CD1c-positive myeloid dendritic cell (primary cell): ENCODE data around the gene ACER3.
"Not testable (repeated sequence)": the region's sequence is repeated elsewhere in the genome, so short reads cannot be mapped to it uniquely, and the experiment has no call there.

ENCODE experiments used
- DNase-seq: peaks from one replicate; pipeline ENCODE4 v3.0.0-alpha.2; 2016; ENCODE audit errors: extremely low spot score

ACER3 gene

DNA sequence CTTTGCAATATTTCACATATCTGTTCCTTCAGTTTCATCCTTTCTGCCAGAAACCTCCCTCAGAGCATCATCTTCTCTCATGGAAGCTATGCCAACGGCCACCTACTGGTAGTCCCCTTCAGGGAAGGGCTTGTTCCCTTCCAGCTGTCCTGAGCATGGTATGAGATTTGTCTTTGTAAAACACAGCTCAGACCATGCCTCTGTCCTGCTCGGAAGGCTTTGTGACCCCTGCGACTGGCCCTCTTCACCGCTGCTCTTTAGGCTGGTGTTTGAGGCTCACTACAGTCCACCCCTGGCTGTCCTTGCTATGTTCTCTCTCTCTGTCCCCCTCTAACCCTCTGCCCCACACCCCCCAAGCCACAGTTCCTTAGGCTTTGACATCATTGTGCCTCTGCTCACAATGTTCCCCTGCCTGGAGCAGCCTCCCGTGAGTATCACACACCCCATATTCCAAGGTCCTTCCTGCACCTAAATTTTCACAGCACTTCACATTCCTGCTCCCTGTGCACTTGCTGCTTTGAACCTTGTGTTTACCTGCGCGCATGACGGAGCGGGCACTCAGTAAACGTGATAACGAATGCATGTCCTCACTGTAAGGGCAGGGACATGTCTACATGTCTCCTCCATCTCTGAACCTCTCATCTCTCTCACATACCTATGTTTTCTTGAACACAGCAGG is 24.0 kb upstream of the ACER3 start:
- no peak for DNase-seq

DNA sequence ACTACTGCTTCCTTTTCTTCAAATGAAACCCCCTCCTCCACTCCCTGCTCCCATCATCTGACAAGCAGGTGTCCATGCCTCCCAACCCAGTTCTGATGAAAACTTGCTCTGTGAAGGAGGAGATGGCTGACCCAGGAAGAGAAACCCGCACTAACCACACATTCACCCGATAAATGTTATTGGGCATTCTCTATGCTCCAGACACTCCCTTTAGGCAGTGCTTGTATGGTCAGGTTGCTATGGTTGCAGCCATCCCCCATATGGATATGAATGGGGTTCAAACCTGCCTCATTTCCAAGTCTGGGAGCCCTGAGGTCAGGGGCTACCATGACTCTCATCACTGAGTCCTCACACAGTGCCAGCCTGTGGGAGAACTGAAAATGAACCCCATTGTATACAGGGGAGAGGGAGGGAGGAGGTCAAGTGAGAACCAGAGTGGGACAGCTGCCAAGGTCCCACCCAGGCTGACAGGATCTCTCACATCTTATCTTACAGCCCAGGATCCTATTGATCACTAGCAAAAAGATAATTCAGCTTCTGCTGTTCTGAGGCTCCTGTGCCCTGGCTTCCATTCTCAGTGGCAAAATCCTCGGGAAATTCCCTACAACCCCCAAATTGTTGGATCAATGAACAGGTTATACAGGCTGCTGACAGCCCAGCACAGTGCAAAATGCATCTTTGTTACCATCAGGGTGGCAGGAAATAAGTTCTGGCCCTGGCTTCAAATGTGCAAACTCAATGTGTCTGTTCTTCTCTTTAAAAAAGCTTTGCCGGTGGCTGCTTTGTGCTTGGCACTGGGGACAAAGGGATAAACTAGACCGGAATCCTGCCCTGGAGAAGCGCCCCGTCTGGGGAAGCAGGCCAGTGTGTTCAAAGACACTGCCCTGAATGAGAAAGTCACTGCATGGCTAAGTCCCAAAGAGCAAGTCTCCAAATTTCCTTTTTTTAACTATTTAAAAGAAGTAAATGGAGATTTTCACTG is 22.7 kb upstream of the ACER3 start:
- no peak for DNase-seq

GRCh38 chr11:76838678-76839068 is 22.0 kb upstream of the ACER3 start:
- DNase-seq, result no peak

- peak; percentile 60 for DNase-seq
These were observed 21.4 kb upstream of the ACER3 start for GRCh38 chr11:76839311-76839710.

DNA sequence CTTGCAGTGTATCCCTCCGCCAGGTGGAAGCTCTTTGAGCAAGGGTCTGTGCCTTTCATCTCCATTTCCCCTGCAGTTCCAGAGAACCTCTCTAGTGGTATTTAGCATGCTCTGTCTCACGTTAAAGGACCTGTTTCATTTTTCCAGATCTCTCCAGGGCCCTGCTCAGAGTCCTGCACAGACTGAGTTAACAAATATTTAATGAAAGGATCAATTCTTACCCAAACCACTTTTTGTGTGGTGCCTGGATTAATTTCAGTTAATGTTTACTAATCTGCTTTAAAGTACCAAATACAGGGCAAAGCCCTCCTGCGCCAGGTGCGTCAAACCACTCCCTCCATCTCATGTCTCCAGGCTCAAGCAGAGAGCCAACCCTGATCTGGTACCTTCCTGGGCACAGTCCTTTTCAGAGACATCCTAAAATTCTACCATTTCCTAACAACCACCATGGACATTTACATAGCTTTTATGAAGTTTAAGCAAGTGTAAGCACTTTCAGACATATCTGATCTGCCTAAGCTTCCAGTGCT is 18.7 kb upstream of the ACER3 start:
- DNase-seq, result no peak

DNA sequence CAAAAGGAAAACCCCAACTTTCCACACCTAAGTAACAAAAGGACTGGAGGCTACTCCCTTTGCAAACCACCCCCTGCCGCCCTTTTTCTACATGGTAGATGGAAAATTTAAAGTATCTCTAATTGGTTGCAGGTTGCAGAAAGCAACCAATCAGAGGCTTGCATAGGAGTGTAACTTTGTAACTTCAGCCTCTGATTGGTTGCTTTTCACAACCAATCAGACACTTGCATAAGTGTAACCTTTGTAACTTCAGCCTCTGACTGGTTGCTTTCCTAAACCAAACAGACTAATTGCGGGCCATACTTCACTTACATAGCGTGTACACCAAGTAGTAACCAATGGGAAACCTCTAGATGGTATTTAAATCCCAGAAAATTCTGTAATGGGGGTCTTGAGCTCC is 16.8 kb upstream of the ACER3 start:
- DNase-seq, result no peak

- DNase-seq, result no peak
These were observed 16.2 kb upstream of the ACER3 start for GRCh38 chr11:76844511-76844910.

DNA sequence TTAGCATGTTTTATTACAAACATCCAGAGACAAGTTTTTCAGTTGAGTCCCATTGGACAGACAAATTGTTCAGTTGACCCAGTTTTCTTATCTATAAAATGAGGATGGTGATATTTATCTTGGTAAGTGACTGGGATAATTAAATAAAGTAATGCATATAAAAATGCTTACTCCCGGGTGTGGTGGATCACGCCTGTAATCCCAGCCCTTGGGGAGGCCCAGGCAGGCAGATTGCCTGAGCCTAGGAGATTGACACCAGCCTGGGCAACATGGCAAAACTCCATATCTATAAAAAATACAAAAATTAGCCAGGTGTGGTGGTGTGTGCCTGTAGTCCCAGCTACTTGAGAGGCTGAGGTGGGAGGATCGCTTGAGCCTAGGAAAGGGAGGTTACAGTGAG is 15.6 kb upstream of the ACER3 start:
- DNase-seq, result no peak

DNA sequence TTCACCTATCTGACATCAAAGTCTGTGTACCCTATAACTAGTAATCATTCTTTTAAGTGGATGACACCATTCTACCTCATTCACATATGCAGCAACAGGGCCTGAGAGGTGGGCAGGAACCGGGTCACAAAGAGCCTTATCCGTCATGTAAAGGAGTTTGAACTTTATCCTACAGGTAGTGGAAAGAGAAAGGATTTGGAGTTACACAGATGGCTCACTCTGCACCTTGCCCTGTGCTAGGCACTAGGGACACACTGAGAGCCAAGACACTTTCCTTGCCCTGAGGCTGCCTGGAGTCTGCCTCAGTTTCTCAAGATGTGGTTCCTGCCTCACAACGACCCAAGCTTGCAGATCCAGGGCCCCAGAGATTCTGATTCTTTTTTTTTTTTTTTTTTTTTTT is 14.3 kb upstream of the ACER3 start:
- DNase-seq, result no peak

DNA sequence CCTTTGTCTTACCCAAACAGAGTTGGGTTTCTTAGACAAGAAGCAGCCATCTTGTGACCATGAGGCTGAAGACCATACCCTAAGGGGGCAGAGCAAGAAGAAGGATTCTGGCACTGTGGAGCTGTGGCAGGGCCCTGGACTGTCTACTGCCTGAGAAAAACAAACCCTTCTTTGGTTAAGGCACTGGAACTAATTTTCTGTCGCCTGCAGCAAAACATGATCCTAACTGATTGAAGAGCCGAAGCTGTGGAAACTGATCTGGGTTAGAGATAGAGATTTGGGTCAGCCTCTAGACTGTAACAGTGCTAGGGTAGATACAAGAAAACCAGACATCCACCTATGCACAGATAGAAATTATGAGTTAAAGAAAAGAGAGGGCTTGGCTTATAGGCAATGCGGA is 11.3 kb upstream of the ACER3 start:
- no peak for DNase-seq

GRCh38 chr11:76850130-76850529 is 10.6 kb upstream of the ACER3 start:
- DNase-seq, result no peak

DNA sequence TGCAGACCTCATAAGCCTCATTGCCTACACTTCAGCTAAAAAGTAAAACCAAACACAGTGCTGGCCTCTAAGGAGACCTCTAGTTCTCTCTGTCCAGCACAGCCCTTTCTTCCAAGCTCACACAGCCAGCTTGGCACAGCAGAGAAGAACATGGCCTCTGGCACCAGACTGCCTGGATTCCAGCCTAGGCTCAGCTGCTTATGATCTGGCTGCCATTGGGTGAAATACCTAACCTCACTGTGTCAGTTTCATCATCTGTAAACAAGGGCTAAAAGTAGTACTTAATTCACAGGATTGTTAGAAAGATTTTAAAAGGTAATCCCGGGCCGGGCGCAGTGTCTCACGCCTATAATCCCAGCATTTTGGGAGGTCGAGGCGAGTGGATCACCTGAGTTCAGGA is 9.9 kb upstream of the ACER3 start:
- DNase-seq, result no peak

DNA sequence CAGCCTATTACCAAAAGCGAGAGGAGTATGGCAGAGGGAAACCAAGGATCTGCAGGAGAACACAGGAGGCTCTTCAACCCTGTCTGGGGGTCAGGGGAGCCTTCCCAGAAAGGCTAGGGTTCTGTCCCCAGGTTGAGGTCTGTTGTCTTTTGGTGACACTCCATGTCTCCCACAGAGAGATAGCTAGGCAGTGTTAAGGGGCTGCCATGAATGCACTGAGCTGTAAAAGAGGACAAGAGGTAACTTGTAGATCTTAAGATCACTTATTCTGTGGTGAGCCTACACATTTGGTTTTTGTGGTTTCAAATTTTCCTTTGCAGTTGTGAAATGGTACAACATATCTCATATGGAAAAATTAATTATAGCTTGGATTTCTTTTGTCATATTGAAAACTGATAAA is 6.0 kb upstream of the ACER3 start:
- no peak for DNase-seq

- not testable (repeated sequence) for DNase-seq
These were observed 5.0 kb upstream of the ACER3 start for GRCh38 chr11:76855670-76856069.

DNA sequence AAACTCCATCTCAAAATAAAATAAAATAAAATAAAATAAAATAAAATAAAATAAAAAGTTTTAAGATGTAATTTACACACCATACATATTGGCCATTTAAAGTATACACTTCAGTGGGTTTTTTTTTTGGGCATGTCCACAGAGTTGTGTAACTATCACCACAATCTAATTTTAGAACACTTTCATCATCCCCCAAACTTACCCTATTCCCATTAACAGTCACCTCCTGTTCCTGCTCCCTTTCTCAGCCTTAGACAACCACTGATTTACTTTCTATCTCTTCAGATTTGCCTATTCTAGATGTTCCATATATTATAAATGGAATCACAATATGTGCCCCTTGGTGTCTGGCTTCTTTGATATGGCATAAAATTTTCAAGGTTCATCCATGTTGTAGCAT is 4.6 kb upstream of the ACER3 start:
- DNase-seq, result peak; percentile 51

GRCh38 chr11:76856571-76856970 is 4.1 kb upstream of the ACER3 start:
- peak; percentile 55 for DNase-seq

DNA sequence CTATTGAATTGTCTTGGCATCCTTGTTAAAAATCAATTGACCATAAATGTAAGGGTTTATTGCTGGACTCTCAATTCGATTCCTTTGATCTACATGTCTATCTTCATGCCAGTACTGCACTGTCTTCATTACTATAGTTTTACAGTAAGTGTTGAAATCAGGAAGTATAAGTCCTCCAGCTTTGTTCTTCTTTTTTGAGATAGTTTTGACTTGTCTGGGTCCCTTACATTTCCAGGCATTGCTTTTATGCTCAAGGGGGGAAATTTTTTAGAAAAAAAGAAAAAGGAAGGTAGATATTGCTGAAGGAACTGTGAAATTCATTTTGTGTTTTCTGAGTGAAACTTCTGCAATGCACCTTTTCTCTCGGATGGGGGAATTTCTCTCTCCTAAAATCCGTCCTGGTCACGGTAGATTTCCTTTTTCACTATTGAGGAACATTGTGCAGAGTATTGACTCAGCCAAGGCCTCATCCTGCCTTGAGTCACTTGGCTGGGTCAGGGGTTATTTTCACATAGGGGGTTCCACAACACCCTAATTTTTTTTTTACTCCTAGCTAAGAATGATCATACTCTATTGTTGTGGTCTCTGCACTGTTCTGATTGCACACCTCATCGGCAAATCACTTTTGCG is 2.8 kb upstream of the ACER3 start:
- DNase-seq, result peak; percentile 87

DNA sequence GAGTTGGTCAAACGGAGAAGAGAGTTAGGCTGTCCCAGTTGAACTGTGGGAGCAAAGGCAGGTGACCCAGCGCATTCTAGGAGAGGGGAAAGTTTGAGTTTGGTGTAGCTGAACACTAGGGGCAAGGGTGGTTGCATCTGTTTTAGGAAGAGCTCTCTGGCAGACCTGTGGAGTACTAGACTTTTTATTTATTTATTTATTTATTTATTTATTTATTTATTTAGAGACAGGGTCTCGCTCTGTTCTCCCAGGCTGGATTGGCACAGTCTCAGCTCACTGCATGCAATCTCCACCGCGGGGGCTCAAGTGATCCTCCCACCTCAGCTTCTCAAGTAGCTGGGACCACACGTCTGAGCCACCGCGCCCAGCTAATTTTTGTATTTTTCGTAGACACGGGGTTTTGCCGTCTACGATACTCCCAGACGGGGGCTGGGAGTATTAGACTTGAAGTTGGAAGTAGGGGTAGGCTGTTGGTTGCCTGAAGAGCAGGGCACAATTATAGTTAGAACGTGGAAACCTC is 950 bp upstream of the ACER3 start:
- DNase-seq, result no peak

DNA sequence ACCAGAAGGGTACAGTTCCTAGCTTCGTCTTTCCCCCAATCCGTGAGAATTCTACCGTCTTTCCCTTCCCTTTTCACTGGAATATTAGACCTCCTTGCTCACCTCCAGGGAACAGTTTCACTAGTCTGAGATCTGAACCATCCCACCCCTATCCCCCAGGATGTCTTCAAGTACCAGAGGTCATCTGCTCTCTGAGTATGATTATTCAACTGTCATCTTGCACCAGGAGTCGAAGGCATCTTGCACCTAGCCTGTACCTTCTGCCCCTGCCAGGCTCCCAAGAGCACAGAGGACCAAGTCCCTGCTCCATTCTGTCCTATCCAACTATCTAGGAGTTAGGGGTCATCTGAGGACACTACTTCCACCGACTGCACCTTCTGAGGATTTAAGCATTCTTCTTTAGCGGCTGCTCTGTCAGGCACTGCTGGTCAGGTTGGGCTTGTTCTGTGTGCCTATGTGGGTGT is 804 bp downstream of the ACER3 start:
- DNase-seq, result peak; percentile 9

- DNase-seq, result not testable (repeated sequence)
These were observed 2.1 kb downstream of the ACER3 start for GRCh38 chr11:76862794-76863193.

GRCh38 chr11:76863196-76863777 is 2.6 kb downstream of the ACER3 start:
- DNase-seq, result peak; percentile 90
